ENCODE data around the gene CDKL1.

The CDKL1 gene

GRCh38 chr14:50396631-50397389 is at the start of gene CDKL1:
Gene CDKL1, minus strand, starts transcription at chr14:50396881. Its CDS starts 1,013 bp downstream, at chr14:50395868.
- peaks cover 3% of the 10 kb centered on the region; the same call in 1 of the 2 replicates for H3K4me1 ChIP-seq (ENCODE audit: insufficient read depth, low read length)
- H3K36me3 ChIP-seq (ENCODE audit: insufficient read depth, low read length): no peaks in the 10 kb centered on the region
- H3K9ac ChIP-seq (ENCODE audit: low read depth, low read length): peak within 1 kb of the TSS; percentile 73
- H3K9me3 ChIP-seq (ENCODE audit: control insufficient read depth, insufficient read depth, low read length): no peaks in the 10 kb centered on the region

GRCh38 chr14:50434528-50434927 is 37.8 kb upstream of the CDKL1 start:
- H3K9me3 ChIP-seq (ENCODE audit: control insufficient read depth, insufficient read depth, low read length): peaks cover 5% of the 10 kb centered on the region; the same call in 1 of the 2 replicates
- H3K36me3 ChIP-seq (ENCODE audit: insufficient read depth, low read length): peaks cover 6% of the 10 kb centered on the region
- H3K9ac ChIP-seq (ENCODE audit: low read depth, low read length): no peak overlapping the region
- H3K4me1 ChIP-seq (ENCODE audit: insufficient read depth, low read length): no peaks in the 10 kb centered on the region

- H3K36me3 ChIP-seq (ENCODE audit: insufficient read depth, low read length): peaks cover 6% of the 10 kb centered on the region
- no peaks in the 10 kb centered on the region for H3K4me1 ChIP-seq (ENCODE audit: insufficient read depth, low read length)
- peaks cover 2% of the 10 kb centered on the region; the same call in 1 of the 2 replicates for H3K9me3 ChIP-seq (ENCODE audit: control insufficient read depth, insufficient read depth, low read length)
- H3K9ac ChIP-seq (ENCODE audit: low read depth, low read length): no peak overlapping the region
Observed at GRCh38 chr14:50432131-50432530, 35.5 kb upstream of the CDKL1 start.

- Histone ChIP-seq H3K9ac (ENCODE audit: low read depth, low read length) (no peak overlapping the region), H3K36me3 (ENCODE audit: insufficient read depth, low read length) (peaks cover 6% of the 10 kb centered on the region; the same call in 1 of the 2 replicates), H3K4me1 (ENCODE audit: insufficient read depth, low read length) (no peaks in the 10 kb centered on the region), H3K9me3 (ENCODE audit: control insufficient read depth, insufficient read depth, low read length) (no peaks in the 10 kb centered on the region)
Observed at GRCh38 chr14:50425816-50426215, 29.1 kb upstream of the CDKL1 start.

- no peaks in the 10 kb centered on the region for H3K9me3 ChIP-seq (ENCODE audit: control insufficient read depth, insufficient read depth, low read length)
- peaks cover 6% of the 10 kb centered on the region; the same call in 1 of the 2 replicates for H3K36me3 ChIP-seq (ENCODE audit: insufficient read depth, low read length)
- no peaks in the 10 kb centered on the region for H3K4me1 ChIP-seq (ENCODE audit: insufficient read depth, low read length)
- no peak overlapping the region for H3K9ac ChIP-seq (ENCODE audit: low read depth, low read length)
Observed at GRCh38 chr14:50425105-50425504, 28.4 kb upstream of the CDKL1 start.

- H3K9ac ChIP-seq (ENCODE audit: low read depth, low read length): no peak overlapping the region
- peaks cover 6% of the 10 kb centered on the region; the same call in 1 of the 2 replicates for H3K36me3 ChIP-seq (ENCODE audit: insufficient read depth, low read length)
- H3K9me3 ChIP-seq (ENCODE audit: control insufficient read depth, insufficient read depth, low read length): no peaks in the 10 kb centered on the region
- no peaks in the 10 kb centered on the region for H3K4me1 ChIP-seq (ENCODE audit: insufficient read depth, low read length)
Observed at GRCh38 chr14:50423529-50423928, 26.8 kb upstream of the CDKL1 start.

- H3K4me1 ChIP-seq (ENCODE audit: insufficient read depth, low read length): no peaks in the 10 kb centered on the region
- peaks cover 10% of the 10 kb centered on the region; the same call in 1 of the 2 replicates for H3K36me3 ChIP-seq (ENCODE audit: insufficient read depth, low read length)
- no peak overlapping the region for H3K9ac ChIP-seq (ENCODE audit: low read depth, low read length)
- H3K9me3 ChIP-seq (ENCODE audit: control insufficient read depth, insufficient read depth, low read length): peaks cover 4% of the 10 kb centered on the region; the same call in 1 of the 2 replicates
Observed at GRCh38 chr14:50421499-50421898, 24.8 kb upstream of the CDKL1 start.

- peaks cover 10% of the 10 kb centered on the region; the same call in 1 of the 2 replicates for H3K36me3 ChIP-seq (ENCODE audit: insufficient read depth, low read length)
- no peak overlapping the region for H3K9ac ChIP-seq (ENCODE audit: low read depth, low read length)
- peaks cover 7% of the 10 kb centered on the region for H3K9me3 ChIP-seq (ENCODE audit: control insufficient read depth, insufficient read depth, low read length)
Observed at GRCh38 chr14:50417853-50418252, 21.2 kb upstream of the CDKL1 start.

GRCh38 chr14:50410921-50411320 is 14.2 kb upstream of the CDKL1 start:
- no peaks in the 10 kb centered on the region for H3K36me3 ChIP-seq (ENCODE audit: insufficient read depth, low read length)
- peaks cover 3% of the 10 kb centered on the region for H3K9me3 ChIP-seq (ENCODE audit: control insufficient read depth, insufficient read depth, low read length)
- no peaks in the 10 kb centered on the region for H3K4me1 ChIP-seq (ENCODE audit: insufficient read depth, low read length)
- H3K9ac ChIP-seq (ENCODE audit: low read depth, low read length): no peak overlapping the region

More at GRCh38 chr14:50417853-50418252, 21.2 kb upstream of the CDKL1 start:
- no peaks in the 10 kb centered on the region for H3K4me1 ChIP-seq (ENCODE audit: insufficient read depth, low read length)

- H3K9me3 ChIP-seq (ENCODE audit: control insufficient read depth, insufficient read depth, low read length): no peaks in the 10 kb centered on the region; the same call in 1 of the 2 replicates
- H3K36me3 ChIP-seq (ENCODE audit: insufficient read depth, low read length): no peaks in the 10 kb centered on the region
- H3K9ac ChIP-seq (ENCODE audit: low read depth, low read length): no peak overlapping the region
- H3K4me1 ChIP-seq (ENCODE audit: insufficient read depth, low read length): no peaks in the 10 kb centered on the region
Observed at GRCh38 chr14:50410071-50410470, 13.4 kb upstream of the CDKL1 start.

GRCh38 chr14:50407111-50407812 is 10.6 kb upstream of the CDKL1 start:
- H3K9ac ChIP-seq (ENCODE audit: low read depth, low read length): no peak overlapping the region
- no peaks in the 10 kb centered on the region for H3K4me1 ChIP-seq (ENCODE audit: insufficient read depth, low read length)
- no peaks in the 10 kb centered on the region; the same call in 1 of the 2 replicates for H3K9me3 ChIP-seq (ENCODE audit: control insufficient read depth, insufficient read depth, low read length)
- no peaks in the 10 kb centered on the region for H3K36me3 ChIP-seq (ENCODE audit: insufficient read depth, low read length)

- Histone ChIP-seq H3K9me3 (ENCODE audit: control insufficient read depth, insufficient read depth, low read length) (no peaks in the 10 kb centered on the region; the same call in 1 of the 2 replicates), H3K9ac (ENCODE audit: low read depth, low read length) (no peak overlapping the region), H3K36me3 (ENCODE audit: insufficient read depth, low read length) (no peaks in the 10 kb centered on the region), H3K4me1 (ENCODE audit: insufficient read depth, low read length) (peaks cover 3% of the 10 kb centered on the region; the same call in 1 of the 2 replicates)
Observed at GRCh38 chr14:50403419-50403818, 6.7 kb upstream of the CDKL1 start.

GRCh38 chr14:50402965-50403364 is 6.3 kb upstream of the CDKL1 start:
- no peak overlapping the region for H3K9ac ChIP-seq (ENCODE audit: low read depth, low read length)
- peaks cover 3% of the 10 kb centered on the region; the same call in 1 of the 2 replicates for H3K4me1 ChIP-seq (ENCODE audit: insufficient read depth, low read length)
- H3K9me3 ChIP-seq (ENCODE audit: control insufficient read depth, insufficient read depth, low read length): no peaks in the 10 kb centered on the region
- H3K36me3 ChIP-seq (ENCODE audit: insufficient read depth, low read length): no peaks in the 10 kb centered on the region

- Histone ChIP-seq H3K9ac (ENCODE audit: low read depth, low read length) (no peak overlapping the region), H3K9me3 (ENCODE audit: control insufficient read depth, insufficient read depth, low read length) (no peaks in the 10 kb centered on the region), H3K36me3 (ENCODE audit: insufficient read depth, low read length) (no peaks in the 10 kb centered on the region), H3K4me1 (ENCODE audit: insufficient read depth, low read length) (peaks cover 3% of the 10 kb centered on the region; the same call in 1 of the 2 replicates)
Observed at GRCh38 chr14:50400461-50400860, 3.8 kb upstream of the CDKL1 start.
